ENCODE data around the gene RASGRF1.

Gene RASGRF1

GRCh38 chr15:78983146-78983918, 107.2 kb downstream of the RASGRF1 start:
- DNase-seq (ENCODE audit: extremely low read depth, insufficient read length): no peak
- no peaks in the 10 kb centered on the region for H3K27me3 ChIP-seq (replicated peaks; ENCODE audit: control insufficient read depth, insufficient read depth, low read length)
- H3K4me3 ChIP-seq (replicated peaks; ENCODE audit: low read depth, low read length): no peak overlapping the region
- H3K36me3 ChIP-seq (ENCODE audit: control insufficient read depth, insufficient read depth, low read length): peaks cover 3% of the 10 kb centered on the region
- TF ChIP-seq CTCF (IDR thresholded peaks at IDR 0.05; ENCODE audit: insufficient read depth, low read length, poor library complexity, severe bottlenecking): no peak

- Histone ChIP-seq H3K36me3 (ENCODE audit: control insufficient read depth, insufficient read depth, low read length) (peaks cover 3% of the 10 kb centered on the region), H3K4me3 (replicated peaks; ENCODE audit: low read depth, low read length) (no peak overlapping the region), H3K27me3 (replicated peaks; ENCODE audit: control insufficient read depth, insufficient read depth, low read length) (no peaks in the 10 kb centered on the region)
- TF ChIP-seq CTCF (IDR thresholded peaks at IDR 0.05; ENCODE audit: insufficient read depth, low read length, poor library complexity, severe bottlenecking): no peak
- DNase-seq (ENCODE audit: extremely low read depth, insufficient read length): no peak
These were observed 107.8 kb downstream of the RASGRF1 start for GRCh38 chr15:78982736-78983135.

GRCh38 chr15:78981532-78982313, 108.9 kb downstream of the RASGRF1 start:
- Histone ChIP-seq H3K27me3 (replicated peaks; ENCODE audit: control insufficient read depth, insufficient read depth, low read length) (no peaks in the 10 kb centered on the region), H3K36me3 (ENCODE audit: control insufficient read depth, insufficient read depth, low read length) (peaks cover 3% of the 10 kb centered on the region), H3K4me3 (replicated peaks; ENCODE audit: low read depth, low read length) (no peak overlapping the region)
- DNase-seq (ENCODE audit: extremely low read depth, insufficient read length): no peak
- TF ChIP-seq CTCF (IDR thresholded peaks at IDR 0.05; ENCODE audit: insufficient read depth, low read length, poor library complexity, severe bottlenecking): no peak

- DNase-seq (ENCODE audit: extremely low read depth, insufficient read length): peak; percentile 79
- Histone ChIP-seq H3K4me3 (replicated peaks; ENCODE audit: low read depth, low read length) (peak overlapping the region; percentile 66), H3K27me3 (replicated peaks; ENCODE audit: control insufficient read depth, insufficient read depth, low read length) (no peaks in the 10 kb centered on the region), H3K36me3 (ENCODE audit: control insufficient read depth, insufficient read depth, low read length) (peaks cover 3% of the 10 kb centered on the region)
- peak; percentile 78 for TF ChIP-seq CTCF (IDR thresholded peaks at IDR 0.05; ENCODE audit: insufficient read depth, low read length, poor library complexity, severe bottlenecking)
These were observed 110.9 kb downstream of the RASGRF1 start for GRCh38 chr15:78979456-78980320.

- no peaks in the 10 kb centered on the region for H3K27me3 ChIP-seq (replicated peaks; ENCODE audit: control insufficient read depth, insufficient read depth, low read length)
- H3K36me3 ChIP-seq (ENCODE audit: control insufficient read depth, insufficient read depth, low read length): peaks cover 2% of the 10 kb centered on the region
- TF ChIP-seq CTCF (IDR thresholded peaks at IDR 0.05; ENCODE audit: insufficient read depth, low read length, poor library complexity, severe bottlenecking): no peak
- DNase-seq (ENCODE audit: extremely low read depth, insufficient read length): peak; percentile 59
- peak overlapping the region; percentile 66 for H3K4me3 ChIP-seq (replicated peaks; ENCODE audit: low read depth, low read length)
These were observed 111.9 kb downstream of the RASGRF1 start for GRCh38 chr15:78978601-78979179.
